PC-3 (cell line): Measurements from ENCODE around the gene C22orf39. TPM values are rescaled to one million over a fixed set of nuclear protein-coding genes. Genes with fewer than 3 reads are reported as not detected.

Experiments used
- ATAC-seq: fragments of 200-7000 bp; cut with Tn5 transposase; 2 replicates; pipeline ENCODE4 v1.9.1; 2020; ENCODE audit warnings: mild to moderate bottlenecking, moderate library complexity
- BruUV-seq: library from RNA; stranded (reverse); fragments of 400-500 nt; replicated peaks from 2 replicates; lab custom pipeline; 2021; lab: Mats Ljungman, UMichigan
- CTCF ChIA-PET: fragments of 300-600 bp; sonication (Branson Sonifier 250); formaldehyde crosslinking; loops from one replicate; lab custom pipeline; 2022; ENCODE audit warnings: antibody characterized with exemption; lab: Charles Lee
- POLR2A ChIA-PET: fragments of 300-600 bp; sonication (Branson Sonifier 250); formaldehyde crosslinking; loops from one replicate; lab custom pipeline; 2022; ENCODE audit warnings: antibody characterized with exemption; ENCODE audit not compliant: unreplicated experiment; lab: Charles Lee
- DNase-seq: peaks from one replicate; pipeline ENCODE4 v3.0.0-alpha.2; 2015
- H2AFZ ChIP-seq: fragments of 300-600 bp; sonication (generic); 2 replicates; pipeline ENCODE4 v1.6.0; 2016; ENCODE audit warnings: antibody characterized with exemption, low read length
- H3F3A ChIP-seq: fragments of 300-600 bp; sonication (generic); one replicate; pipeline ENCODE4 v1.6.0; 2017; ENCODE audit warnings: antibody characterized with exemption, low read length, control low read depth, mild to moderate bottlenecking; ENCODE audit not compliant: unreplicated experiment
- H3K27ac ChIP-seq: fragments of 300-600 bp; sonication (generic); 2 replicates; pipeline ENCODE4 v1.5.1; 2016; ENCODE audit warnings: mild to moderate bottlenecking, low read length
- H3K27me3 ChIP-seq: fragments of 300-600 bp; sonication (generic); 2 replicates; pipeline ENCODE4 v1.6.1; 2016; ENCODE audit warnings: low read length, mixed read lengths
- H3K36me3 ChIP-seq: fragments of 300-600 bp; sonication (generic); 2 replicates; pipeline ENCODE4 v1.6.1; 2016; ENCODE audit warnings: low read depth, mixed run types, low read length, mixed read lengths
- H3K4me1 ChIP-seq: fragments of 300-600 bp; sonication (generic); 2 replicates; pipeline ENCODE4 v1.5.1; 2016; ENCODE audit warnings: low read length; ENCODE audit not compliant: insufficient read depth
- H3K4me2 ChIP-seq: fragments of 300-600 bp; sonication (generic); 2 replicates; pipeline ENCODE4 v1.6.0; 2016; ENCODE audit warnings: low read length
- H3K4me3 ChIP-seq: fragments of 300-600 bp; sonication (generic); 2 replicates; pipeline ENCODE4 v1.5.1; 2016; ENCODE audit warnings: mild to moderate bottlenecking, low read length, mixed read lengths
- H3K79me2 ChIP-seq: fragments of 300-600 bp; sonication (generic); 2 replicates; pipeline ENCODE4 v1.6.1; 2017; ENCODE audit warnings: low read length, mixed read lengths
- H3K9ac ChIP-seq: fragments of 300-600 bp; sonication (generic); 2 replicates; pipeline ENCODE4 v1.6.0; 2016; ENCODE audit warnings: mild to moderate bottlenecking, low read length
- H3K9me2 ChIP-seq: fragments of 300-600 bp; sonication (generic); replicated peaks from 2 replicates; pipeline ENCODE4 v1.6.1; 2016; ENCODE audit warnings: mixed run types, low read length, mixed read lengths
- H3K9me3 ChIP-seq: fragments of 300-600 bp; sonication (generic); 2 replicates; pipeline ENCODE4 v1.6.1; 2016; ENCODE audit warnings: low read length, mixed read lengths
- H4K20me1 ChIP-seq: fragments of 300-600 bp; sonication (generic); 2 replicates; pipeline ENCODE4 v1.6.1; 2016; ENCODE audit warnings: low read length, mixed read lengths
- EZH2 ChIP-seq: fragments of 300-600 bp; sonication (generic); IDR thresholded peaks from one replicate; pipeline ENCODE4 v1.6.1; 2017; ENCODE audit warnings: antibody characterized with exemption, mild to moderate bottlenecking, low read length; ENCODE audit not compliant: unreplicated experiment
- EZH2phosphoT487 ChIP-seq: fragments of 300-600 bp; sonication (generic); IDR thresholded peaks from 2 replicates; pipeline ENCODE4 v1.6.1; 2018; ENCODE audit warnings: mild to moderate bottlenecking, antibody characterized with exemption, low read length, borderline replicate concordance
- intact Hi-C: fragments of 100-400 bp; cut with micrococcal nuclease; formaldehyde crosslinking; loops from 2 replicates; pipeline ENCODE4 v1.9.0; 2023
- total RNA-seq: library from RNA; depleted of rRNA; stranded (reverse); fragments of >200 nt; gene quantifications from 2 replicates; pipeline ENCODE4 v1.2.3, GENCODE V29; 2014
- TF ChIP-seq, protein P1 (sequence below): fragments of 300-600 bp; sonication (generic); conservative IDR thresholded peaks from 2 replicates; pipeline ENCODE4 v1.5.1; 2017; ENCODE audit warnings: antibody characterized with exemption, low read depth, mild to moderate bottlenecking, low read length

C22orf39 gene
- total RNA-seq, 1 experiment from 2014 or later, result 25.0 TPM

DNA sequence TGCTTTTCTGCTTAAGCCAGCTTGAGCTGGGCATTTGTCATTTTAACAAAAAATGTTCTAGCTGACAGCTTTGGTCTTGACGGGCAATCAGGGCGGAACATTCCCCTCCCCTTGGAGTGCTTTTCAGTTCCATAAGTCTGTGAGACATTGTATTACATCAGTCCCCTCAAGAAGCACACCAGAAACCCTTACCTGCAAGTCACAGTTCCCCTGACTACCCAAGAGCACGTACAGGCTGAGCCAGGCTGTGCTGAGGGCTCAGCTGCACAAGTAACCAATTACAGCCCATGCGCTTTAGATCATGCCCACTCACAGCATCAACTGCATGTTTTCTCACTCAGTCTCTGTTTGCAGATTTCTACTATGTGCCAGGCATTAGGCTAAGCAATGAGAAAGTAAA lies 35.0 kb downstream of the C22orf39 start:
- Histone ChIP-seq H3K27ac (no peak overlapping the region), H3K4me1 (no peaks in the 10 kb centered on the region), H3K9ac (no peak overlapping the region), H3K36me3 (peaks cover 10% of the 10 kb centered on the region; the same call in 1 of the 2 replicates), H2AFZ (no peak overlapping the region), H3K4me3 (no peak overlapping the region), H3K4me2 (no peak overlapping the region), H4K20me1 (0 out of 2 replicates have a peak, but pooled peaks cover 6% of the 10 kb centered on the region), H3K79me2 (peaks cover 64% of the 10 kb centered on the region), H3F3A (no peaks in the 10 kb centered on the region), H3K9me2 (no peaks in the 10 kb centered on the region), H3K9me3 (no peaks in the 10 kb centered on the region), H3K27me3 (no peaks in the 10 kb centered on the region)
- TF ChIP-seq, protein P1, sequence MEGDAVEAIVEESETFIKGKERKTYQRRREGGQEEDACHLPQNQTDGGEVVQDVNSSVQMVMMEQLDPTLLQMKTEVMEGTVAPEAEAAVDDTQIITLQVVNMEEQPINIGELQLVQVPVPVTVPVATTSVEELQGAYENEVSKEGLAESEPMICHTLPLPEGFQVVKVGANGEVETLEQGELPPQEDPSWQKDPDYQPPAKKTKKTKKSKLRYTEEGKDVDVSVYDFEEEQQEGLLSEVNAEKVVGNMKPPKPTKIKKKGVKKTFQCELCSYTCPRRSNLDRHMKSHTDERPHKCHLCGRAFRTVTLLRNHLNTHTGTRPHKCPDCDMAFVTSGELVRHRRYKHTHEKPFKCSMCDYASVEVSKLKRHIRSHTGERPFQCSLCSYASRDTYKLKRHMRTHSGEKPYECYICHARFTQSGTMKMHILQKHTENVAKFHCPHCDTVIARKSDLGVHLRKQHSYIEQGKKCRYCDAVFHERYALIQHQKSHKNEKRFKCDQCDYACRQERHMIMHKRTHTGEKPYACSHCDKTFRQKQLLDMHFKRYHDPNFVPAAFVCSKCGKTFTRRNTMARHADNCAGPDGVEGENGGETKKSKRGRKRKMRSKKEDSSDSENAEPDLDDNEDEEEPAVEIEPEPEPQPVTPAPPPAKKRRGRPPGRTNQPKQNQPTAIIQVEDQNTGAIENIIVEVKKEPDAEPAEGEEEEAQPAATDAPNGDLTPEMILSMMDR, result no peak
- no peak for TF ChIP-seq EZH2
- TF ChIP-seq EZH2phosphoT487, result no peak
- ATAC-seq (no peak), DNase-seq (no peak)
- intact Hi-C loops, result no loop called here
- ChIA-PET CTCF (no interaction called here), POLR2A (no interaction called here)
- no TSS peak for BruUV-seq

- ATAC-seq, result no peak
- H3K79me2 ChIP-seq, result peaks cover 55% of the 10 kb centered on the region
- CTCF ChIA-PET, result no interaction called here
Observed at GRCh38 chr22:19411690-19412045, 35.8 kb downstream of the C22orf39 start.

More at GRCh38 chr22:19411690-19412045, 35.8 kb downstream of the C22orf39 start:
- H3F3A ChIP-seq, result no peaks in the 10 kb centered on the region
- 0 out of 2 replicates have a peak, but pooled peaks cover 6% of the 10 kb centered on the region for H4K20me1 ChIP-seq
- H2AFZ ChIP-seq, result no peak overlapping the region
- no peaks in the 10 kb centered on the region for H3K27me3 ChIP-seq
- H3K9me3 ChIP-seq, result no peaks in the 10 kb centered on the region
- no peak for DNase-seq
- no peaks in the 10 kb centered on the region for H3K9me2 ChIP-seq
- intact Hi-C loops, result no loop called here
- H3K4me1 ChIP-seq, result no peaks in the 10 kb centered on the region
- no TSS peak for BruUV-seq
- H3K27ac ChIP-seq, result no peak overlapping the region
- peaks cover 10% of the 10 kb centered on the region; the same call in 1 of the 2 replicates for H3K36me3 ChIP-seq
- POLR2A ChIA-PET, result no interaction called here
- no peak overlapping the region for H3K4me2 ChIP-seq
- H3K9ac ChIP-seq, result no peak overlapping the region
- no peak overlapping the region for H3K4me3 ChIP-seq
- no peak for TF ChIP-seq EZH2phosphoT487
- TF ChIP-seq, protein P1, result no peak
- TF ChIP-seq EZH2, result no peak
